COLO829 (cell line): ENCODE results near the gene SLC5A10.
"Not testable (repeated sequence)": the region's sequence is repeated elsewhere in the genome, so short reads cannot be mapped to it uniquely, and the experiment has no call there.

Experiments
- DNase-seq: peaks from one replicate; pipeline ENCODE4 v3.0.0; 2012; ENCODE audit warnings: low spot score

Gene SLC5A10

DNA sequence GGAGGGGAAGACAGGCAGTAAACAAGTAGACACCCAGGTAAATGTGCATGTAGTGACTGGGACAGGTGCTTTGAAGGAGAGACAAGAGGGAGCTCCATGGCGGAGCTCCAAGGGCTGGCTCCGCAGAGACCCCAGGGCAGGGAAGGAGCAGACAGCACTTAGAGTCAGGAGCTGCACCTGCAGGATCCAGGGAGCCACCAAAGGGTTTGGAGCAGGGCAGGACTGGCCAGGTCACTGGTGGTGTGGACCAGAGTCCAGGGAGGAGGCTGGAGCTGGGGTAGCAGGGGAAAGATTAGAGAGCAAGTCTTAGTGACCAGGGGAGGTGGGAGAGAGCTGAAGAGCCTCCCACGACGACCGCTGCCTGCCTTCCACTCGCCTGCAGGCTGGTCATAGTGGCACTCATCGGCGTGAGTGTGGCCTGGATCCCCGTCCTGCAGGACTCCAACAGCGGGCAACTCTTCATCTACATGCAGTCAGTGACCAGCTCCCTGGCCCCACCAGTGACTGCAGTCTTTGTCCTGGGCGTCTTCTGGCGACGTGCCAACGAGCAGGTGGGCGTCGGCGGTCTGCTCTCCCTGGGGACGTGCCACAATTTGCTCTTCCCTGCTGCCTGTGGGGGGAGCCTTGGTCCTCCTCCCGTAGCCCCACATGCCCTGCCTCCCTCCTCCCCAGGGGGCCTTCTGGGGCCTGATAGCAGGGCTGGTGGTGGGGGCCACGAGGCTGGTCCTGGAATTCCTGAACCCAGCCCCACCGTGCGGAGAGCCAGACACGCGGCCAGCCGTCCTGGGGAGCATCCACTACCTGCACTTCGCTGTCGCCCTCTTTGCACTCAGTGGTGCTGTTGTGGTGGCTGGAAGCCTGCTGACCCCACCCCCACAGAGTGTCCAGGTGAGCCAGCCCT, 67.3 kb downstream of the SLC5A10 start:
- peak; percentile 34 for DNase-seq

DNA sequence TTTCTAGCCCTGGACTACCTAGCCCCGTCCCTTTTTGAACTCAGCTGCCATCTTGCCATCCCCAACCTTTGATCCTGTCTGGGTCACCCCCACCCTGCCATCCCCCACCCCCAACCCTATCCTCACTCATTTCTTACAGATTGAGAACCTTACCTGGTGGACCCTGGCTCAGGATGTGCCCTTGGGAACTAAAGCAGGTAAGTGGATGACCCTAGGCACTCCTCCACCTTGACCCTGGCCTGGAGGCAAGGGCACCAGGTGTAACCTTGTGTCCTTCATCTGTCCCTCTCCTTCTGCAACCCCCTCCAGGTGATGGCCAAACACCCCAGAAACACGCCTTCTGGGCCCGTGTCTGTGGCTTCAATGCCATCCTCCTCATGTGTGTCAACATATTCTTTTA, 68.1 kb downstream of the SLC5A10 start:
- DNase-seq: no peak

DNA sequence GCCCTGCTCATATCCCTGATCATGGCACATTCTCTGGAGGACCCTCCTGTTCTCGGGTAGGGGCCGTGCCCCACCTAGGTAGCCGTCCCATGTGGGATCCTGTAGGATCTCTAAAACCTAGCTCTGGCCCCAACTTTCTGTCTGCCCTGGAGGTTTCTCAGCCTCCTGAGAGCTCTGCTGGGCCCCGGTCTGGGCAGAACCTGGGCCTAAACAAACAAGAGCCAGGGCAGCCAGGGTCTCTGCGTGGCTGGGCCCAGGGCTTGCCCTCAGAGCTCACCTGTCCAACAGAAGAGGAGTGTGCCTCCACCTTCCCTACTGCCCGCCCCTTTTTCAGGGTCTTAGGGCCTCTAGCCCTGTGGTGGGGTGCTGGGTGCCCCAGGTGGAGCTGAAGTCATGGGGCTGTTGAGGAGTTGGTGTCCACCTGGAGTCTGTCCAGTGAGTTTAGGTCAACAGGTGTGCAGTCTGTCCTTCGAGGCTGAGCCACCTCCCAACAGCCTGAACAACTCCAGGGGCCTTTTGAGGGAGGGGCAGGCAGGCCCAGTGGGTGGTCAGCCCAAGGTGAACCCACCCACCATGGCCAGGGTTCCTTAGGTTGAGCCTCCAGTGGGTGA, 69.2 kb downstream of the SLC5A10 start:
- DNase-seq: not testable (repeated sequence)

DNA sequence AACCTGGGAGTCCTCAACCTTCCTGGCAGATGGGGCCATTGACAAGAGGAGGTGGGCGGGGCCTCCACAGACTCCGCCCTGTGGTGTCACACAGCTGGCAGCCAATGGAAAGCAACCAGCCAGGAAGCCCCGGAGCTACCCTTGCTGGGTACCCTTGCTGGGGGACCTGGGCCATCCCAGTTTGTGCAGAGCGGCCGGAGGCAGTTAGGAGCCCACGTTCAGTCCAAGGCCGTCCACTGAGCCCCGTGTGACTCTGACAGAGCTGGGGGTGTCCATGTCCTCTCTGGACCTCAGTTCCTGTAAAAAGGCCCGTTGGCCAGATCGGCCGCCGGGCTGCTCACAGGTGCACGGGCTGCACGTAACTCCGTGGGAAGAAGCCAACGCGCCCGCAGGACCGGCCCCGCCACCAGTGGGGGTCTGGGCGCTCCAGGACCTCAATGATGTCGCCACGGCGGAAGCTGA, 69.7 kb downstream of the SLC5A10 start:
- no peak for DNase-seq

DNA sequence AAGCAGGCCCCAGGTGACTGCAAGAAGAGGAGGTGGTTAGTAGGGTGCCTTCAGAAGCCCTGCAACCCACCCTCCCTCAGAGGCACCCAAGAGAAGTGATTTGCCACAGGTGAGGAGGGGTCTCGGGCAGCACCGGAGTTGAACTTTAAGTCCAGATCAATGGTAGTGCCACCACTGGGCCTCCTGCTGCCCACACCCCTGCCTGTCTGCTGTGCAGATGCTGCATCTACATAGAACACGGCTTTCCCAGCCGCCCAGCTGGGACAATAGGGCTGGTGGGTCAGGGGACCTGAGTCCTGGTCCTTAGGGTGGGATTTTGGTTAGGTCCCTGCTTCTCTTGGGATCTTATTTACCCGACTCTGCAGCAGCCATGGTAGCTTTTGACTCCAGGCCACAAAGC, 70.2 kb downstream of the SLC5A10 start:
- no peak for DNase-seq

DNA sequence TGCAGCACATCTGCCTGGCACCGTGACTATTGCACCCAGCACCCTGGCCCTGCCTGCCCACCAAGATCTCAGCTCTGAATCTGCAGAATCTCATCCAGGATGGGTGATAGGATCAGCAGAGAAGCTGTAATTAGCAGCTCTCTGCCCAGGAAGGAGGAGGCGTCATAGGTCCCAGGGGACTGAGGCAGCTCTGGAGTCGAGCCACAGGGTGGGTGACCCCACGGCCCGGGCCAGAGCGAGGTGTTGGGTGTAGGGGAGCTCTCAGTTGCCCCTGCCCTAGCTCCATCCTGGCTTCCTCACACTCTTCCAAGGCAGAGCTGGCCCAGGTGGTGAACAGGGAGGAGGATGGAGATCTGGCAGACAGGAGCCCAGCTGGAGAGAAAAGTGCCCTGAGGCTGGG, 70.8 kb downstream of the SLC5A10 start:
- DNase-seq: no peak

DNA sequence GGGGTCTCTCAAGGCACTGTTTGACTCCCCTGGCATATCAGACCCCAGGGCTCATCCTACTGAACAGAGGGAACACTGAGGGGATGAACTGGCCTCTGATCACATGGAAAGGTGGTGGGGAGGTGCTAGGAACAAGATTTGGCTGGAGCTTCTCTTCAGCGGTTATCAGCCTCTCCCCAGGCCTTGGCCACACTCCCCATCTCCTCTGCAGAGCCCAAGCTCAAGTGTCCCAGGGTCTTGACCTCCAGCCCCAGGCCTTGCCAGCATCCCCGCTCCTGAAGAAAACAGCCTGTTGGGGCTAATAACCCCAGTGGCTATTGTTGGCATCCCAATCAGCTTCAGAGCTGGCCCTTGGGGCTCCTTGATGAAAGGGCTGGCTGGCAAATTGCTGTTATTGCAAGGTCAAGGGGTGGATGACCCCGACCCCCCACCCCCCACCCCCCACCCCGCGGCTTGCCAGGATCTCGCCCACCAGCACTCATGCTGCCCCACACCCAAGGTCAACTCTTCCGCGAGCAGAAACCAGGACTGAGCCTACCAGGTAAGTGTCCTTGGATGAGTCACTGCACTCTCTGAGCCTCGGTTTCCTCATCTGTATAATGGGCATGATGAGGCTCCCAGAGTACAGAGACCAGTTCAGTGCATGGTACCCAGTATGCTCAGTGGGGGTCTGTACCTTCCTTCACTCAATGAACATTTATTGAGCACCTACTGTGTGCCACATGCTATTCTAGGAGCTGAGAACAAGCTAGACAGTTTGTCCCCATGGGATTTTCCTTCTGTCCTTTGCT, 71.4 kb downstream of the SLC5A10 start:
- no peak for DNase-seq

DNA sequence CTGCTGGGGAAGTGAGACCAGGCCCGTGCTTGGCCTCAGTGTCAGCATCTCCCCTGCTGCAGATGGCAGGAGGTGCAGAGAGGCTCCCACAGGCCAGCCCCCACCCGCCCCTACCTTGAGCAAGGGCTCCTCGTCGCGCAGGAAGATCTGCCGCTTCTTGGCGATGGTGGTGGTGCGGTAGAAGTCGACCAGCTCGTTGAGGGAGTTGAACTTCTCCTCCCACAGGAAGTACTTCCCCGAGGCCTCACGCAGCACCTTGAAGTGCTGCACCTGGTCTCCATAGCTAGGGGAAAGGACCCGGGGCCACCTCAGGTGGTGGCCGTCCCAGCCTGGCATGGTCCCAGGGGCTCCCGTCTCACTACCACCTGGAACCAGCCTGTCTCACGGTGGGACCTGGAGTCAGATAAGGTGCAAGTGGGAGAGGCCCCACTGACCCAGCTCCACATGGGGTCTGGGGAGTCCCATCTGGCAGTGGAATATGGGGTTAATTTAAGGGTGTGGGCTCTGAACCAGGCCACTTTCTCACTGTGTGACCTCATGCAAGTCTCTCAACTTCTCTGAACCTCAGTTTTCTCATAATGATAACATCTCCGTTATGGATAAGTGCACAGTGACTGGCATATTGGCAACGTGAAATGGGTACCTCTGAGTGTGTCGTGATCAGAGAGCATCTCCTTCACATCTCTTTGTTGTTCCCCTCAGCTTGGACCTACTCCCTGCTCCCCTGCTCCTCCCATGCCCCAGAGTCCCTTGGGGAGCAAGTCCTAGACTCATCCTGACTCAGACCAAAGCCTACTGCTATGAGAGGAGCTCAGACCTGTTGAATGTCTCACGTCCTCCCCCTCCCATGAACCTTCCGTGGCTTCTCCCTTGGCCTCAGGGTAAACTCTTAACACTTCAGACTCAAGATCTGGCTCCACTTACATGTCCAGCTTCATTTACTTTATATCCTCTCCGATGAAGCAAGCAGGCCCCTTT, 72.4 kb downstream of the SLC5A10 start:
- DNase-seq: no peak

DNA sequence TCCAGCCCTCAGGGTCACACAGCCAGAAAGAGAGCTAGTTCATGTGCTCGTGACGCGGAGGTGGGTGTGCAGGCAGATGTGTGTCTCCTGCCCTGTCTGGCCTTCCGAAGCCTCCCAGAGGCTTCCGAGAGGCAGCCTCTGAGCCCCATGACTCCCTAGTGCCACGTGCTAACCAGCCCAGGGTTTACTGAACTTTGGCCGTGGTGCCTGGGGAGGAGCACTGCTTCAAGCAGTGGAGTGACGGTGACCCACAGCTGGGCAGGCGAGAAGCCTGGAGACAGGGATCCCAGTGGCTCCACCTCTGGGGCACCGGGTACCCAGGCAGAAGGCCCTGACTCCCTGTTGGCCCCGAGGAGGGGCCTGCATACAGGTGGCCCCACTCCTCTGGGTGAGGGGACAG, 76.7 kb downstream of the SLC5A10 start:
- DNase-seq: not testable (repeated sequence)

DNA sequence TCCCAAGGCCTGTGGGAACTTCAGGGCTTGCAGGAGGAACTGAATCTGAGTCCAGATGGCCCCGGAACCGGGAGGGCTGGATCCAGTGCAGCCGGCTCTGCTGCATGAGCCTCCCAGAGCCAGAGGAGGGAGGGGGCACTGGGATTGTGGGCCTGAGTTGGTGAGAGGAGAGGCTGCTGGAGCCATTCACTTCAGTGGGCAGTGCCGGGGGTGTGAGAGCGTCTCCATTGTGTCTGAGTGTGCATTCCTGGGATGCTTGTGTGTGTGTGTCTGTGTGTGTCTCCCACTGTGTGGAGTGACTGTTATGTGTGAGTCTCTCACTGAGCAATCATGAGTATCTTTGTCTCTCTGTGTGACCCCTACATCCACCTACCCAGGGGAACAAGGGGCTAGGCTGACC, 77.8 kb downstream of the SLC5A10 start:
- DNase-seq: not testable (repeated sequence)

DNA sequence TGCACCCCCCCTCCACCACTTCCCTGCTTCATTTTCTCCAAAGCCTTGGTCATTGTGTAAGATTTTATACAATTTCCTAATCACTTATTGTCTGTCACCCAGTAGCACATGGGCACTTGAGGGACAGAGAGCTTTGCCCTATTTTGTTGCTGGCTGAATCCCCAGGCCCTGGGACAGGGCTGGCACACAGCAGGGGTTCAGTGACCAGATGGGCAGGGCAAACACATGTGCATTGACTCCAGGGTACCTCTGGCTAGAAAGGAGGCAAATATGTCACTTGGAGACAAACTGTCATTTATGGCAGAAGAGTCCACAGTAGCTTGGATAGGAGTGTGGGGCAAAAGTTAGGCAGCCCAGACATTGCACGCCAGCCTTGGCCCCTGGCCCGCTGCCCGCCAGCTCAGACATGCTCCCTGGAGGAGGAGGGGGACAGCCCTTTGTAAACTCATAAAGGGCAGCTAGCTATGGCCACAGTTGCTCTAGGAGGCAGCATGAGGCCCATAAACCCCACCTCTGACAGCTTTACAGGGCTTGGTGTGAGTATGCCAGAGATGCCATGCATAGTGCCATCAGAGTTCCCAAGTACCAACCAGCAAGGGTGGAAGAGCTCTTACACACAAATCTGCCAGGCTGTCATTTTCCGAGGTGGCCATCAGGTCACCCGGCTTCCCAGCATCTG, 78.9 kb downstream of the SLC5A10 start:
- DNase-seq: not testable (repeated sequence)

DNA sequence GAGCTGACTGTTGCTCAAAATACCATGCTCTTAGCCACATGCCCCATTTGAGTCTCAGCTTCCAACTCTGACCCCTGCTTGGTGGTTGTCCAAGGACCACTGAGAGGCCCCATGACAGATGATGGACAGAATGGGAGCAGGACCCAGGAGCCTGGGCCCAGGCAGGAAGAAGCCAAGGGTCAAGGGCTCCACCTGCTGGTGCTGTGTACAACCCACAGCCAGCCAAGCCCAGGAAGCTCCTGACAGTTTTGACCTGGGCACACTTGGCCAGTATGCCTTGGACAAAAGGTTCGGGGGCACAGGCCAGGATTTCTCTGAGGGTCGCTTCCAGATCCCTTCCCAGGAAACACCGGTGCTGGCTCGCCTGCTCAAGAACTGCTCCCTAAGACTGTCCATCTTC, 79.8 kb downstream of the SLC5A10 start:
- DNase-seq: not testable (repeated sequence)

DNA sequence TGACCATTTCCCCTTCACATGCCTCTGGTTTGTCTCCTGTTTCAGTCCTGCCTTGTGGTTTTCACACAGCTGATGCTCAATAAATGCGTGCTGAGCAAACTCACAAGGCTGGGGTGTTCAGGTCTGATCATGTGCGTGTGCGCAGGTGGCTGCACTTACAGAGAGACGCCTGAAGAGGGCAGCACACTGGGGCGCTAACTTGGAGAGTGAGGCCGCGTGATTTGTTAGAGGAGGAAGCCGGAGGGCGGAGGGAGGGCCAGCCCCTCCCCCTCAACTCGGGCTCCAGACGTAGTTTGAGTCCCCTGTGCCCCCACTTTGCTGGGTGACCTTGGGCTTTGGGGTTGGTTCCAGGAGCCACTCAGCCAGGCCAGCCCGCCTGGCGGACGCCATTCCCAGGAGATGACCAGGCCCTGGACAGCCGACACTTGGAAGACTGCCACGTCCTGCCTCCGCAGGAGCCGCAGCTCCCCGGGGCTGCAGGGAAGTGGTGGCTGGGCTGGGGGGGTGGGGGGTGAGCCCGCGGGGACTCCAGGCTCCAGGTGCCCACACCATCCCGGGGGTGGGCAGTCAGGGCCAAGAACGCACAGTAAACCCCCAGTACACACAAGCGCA, 80.5 kb downstream of the SLC5A10 start:
- DNase-seq: not testable (repeated sequence)

DNA sequence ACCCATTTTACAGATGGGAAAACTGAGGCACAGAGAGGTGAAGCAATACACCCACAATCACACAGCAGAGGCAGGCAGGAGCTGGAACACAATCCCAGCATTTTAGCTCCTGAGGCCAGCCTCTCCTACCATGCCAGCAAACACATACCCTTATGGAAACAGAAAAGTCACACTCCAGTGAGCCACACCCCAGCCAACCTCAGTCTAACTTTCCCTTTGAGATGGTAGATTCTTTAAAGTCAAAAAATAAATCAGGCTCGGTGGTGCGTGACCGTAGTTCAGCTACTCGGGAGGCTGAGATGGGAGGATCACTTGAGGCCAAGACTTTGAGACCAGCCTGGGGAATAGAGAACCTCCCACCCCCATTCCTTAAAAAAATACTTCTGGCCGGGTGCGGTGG, 84.2 kb downstream of the SLC5A10 start:
- not testable (repeated sequence) for DNase-seq

DNA sequence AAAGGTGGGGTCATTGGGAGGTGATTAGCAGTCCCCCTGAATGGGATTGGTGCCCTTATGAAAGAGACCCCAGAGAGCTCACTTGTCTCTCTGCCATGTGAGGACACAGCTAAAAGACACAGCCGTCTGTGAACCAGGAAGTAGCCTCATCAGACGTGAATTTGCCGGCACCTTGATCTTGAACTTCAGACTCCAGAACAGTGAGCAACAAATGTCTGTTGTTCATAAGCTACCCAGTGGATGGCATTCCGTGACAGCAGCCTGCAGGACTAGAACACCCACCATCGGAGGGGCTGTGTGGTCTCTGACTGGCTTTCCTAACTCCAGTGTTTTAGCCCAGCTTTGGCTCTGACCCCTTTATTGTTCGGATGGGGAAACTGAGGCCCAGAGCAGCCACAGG, 85.6 kb downstream of the SLC5A10 start:
- not testable (repeated sequence) for DNase-seq

DNA sequence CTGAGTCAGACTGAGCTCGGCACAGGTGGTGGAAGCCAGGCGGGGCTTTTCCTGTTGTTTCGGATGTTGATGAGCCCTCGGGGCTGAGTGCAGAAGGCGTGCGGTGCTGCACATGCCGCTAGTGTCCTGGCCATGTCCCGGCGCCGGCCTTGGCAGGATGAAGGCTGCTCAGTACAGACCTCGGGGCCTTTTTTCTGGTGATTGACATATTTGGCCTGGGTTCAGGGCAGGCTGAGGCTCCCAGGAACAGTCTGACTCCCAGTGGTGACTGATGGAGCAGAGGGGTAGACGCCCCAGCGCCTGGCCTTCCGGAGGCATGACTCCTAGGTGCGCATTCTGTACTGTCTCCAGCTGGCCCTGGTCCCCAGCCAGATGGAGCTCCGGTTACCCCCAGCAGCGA, 86.0 kb downstream of the SLC5A10 start:
- not testable (repeated sequence) for DNase-seq

DNA sequence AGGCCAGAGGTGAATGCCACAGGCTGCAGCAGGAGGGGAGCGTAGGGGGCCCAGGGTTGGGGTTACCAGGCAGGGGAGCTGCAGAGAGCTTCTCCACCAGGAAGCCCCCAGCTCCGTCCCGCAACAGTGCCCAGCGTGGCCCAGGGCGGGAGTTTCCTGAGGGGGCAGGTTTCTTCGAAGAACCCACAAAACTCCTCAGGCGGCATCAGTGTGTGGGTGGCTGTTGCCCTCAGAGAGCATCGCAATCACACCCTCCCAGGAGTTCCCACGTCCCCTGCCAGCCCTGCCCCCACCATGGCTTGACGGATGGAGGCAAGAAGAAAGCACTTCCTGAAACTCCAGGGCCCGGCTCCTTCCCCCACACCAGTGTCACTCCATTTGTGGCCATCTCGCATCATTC, 86.8 kb downstream of the SLC5A10 start:
- not testable (repeated sequence) for DNase-seq

DNA sequence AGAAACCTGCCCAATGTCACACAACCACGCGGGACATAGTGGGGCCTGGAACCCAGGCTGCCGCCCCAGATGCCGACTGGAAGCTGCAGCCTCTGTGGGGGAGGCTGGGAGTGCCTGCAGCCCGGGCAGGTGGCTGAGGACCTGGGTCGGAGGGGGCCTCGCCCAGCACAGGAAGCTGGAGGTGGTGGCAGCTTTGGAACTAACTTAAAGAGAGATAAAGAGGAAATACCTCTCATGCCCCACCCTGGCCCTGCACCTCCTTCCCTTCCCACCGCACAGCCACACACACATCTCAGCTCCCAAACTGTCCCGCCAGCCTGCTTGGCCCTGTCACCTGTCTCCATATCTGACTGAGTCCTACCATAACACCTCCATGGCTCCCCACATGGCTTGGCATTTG, 88.4 kb downstream of the SLC5A10 start:
- DNase-seq: not testable (repeated sequence)

DNA sequence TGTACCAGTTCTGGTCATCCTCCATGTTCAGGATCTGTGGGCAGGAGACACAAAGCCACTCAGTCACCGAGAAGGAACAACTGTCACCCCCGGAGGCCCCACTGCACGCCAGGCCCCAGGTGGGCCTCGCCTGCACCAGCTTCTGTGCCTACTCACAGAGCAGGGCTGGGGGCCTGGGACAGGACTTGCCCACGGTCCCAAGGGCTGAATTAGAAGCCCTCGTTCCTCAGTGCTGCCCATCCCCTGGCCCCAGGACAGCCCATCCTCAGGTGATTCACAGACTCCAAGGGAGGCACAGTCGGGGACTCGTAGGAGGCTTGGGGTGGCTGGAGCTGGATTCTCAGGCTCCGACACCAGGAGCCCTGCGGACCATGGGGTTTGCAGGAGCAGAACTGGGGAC, 89.9 kb downstream of the SLC5A10 start:
- DNase-seq: not testable (repeated sequence)

DNA sequence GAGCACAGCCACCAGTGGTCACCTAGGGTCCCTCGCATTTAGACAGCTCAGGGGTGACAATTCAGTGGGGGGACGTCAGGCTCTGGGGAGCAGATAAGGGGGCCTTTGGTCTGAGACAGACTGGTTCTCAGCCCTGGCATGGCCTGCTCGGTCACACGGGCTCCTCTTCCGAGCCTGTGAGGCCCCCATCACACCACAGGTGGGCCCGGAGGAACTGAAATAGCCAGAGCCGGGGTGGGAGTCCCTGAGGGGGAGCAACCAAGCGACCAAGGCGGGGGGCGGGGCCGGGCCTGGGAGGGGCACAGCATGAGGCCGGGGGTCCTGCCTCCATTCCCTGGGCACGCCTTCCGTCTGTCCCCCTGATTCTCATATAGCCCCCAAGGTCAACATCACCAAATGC, 90.4 kb downstream of the SLC5A10 start:
- not testable (repeated sequence) for DNase-seq
